ENCODE data around the gene ASCC1. TPM values are rescaled to one million over a fixed set of nuclear protein-coding genes. Genes with fewer than 3 reads are reported as not detected.

ASCC1 gene
- total and polyA plus RNA-seq, 2 experiments from 2014 or later, result 13.7 to 37.2 TPM

GRCh38 chr10:72105710-72106109, 110.4 kb downstream of the ASCC1 start:
- Histone ChIP-seq H3F3A (replicated peaks; ENCODE audit: low read depth) (no peaks in the 10 kb centered on the region), H3K4me2 (no peak overlapping the region), H3K9me2 (ENCODE audit: insufficient read depth) (no peaks in the 10 kb centered on the region), H4K20me1 (replicated peaks; ENCODE audit: insufficient read depth) (no peaks in the 10 kb centered on the region), H3K36me3 (ENCODE audit: insufficient read depth) (no peaks in the 10 kb centered on the region), H2AFZ (no peak overlapping the region), H3K79me2 (replicated peaks; ENCODE audit: insufficient read depth) (no peaks in the 10 kb centered on the region), H3K27me3 (ENCODE audit: insufficient read depth) (no peaks in the 10 kb centered on the region), H3K4me3 (no peak overlapping the region), H3K4me1 (ENCODE audit: insufficient read depth) (no peaks in the 10 kb centered on the region), H3K27ac (ENCODE audit: low read depth) (no peak overlapping the region)
- Mint-ChIP-seq H3K27ac (no peak overlapping the region), H3K4me3 (no peak overlapping the region), H3K4me1 (peaks cover 2% of the 10 kb centered on the region; the same call in 1 of the 3 replicates), H3K9me3 (no peaks in the 10 kb centered on the region), H3K27me3 (ENCODE audit: insufficient read depth, low read depth, poor library complexity) (no peaks in the 10 kb centered on the region), H3K36me3 (ENCODE audit: low read depth) (0 out of 3 replicates have a peak, but pooled peaks cover 7% of the 10 kb centered on the region)
- no peak for ATAC-seq
- TF ChIP-seq CREB1 (CRISPR knock-in tag; IDR thresholded peaks at IDR 0.05; ENCODE audit: low read depth) (no peak), ZNF114 (CRISPR knock-in tag; IDR thresholded peaks at IDR 0.05) (no peak), ZNF331 (CRISPR knock-in tag; IDR thresholded peaks at IDR 0.05; ENCODE audit: low read depth) (no peak), NANOG (IDR thresholded peaks at IDR 0.05; ENCODE audit: borderline replicate concordance) (no peak), EZH2phosphoT487 (IDR thresholded peaks at IDR 0.05; ENCODE audit: unreplicated experiment) (no peak), JUNB (IDR thresholded peaks at IDR 0.05; ENCODE audit: unreplicated experiment) (no peak), EZH2 (IDR thresholded peaks at IDR 0.05; ENCODE audit: low read depth, unreplicated experiment) (no peak), STAT1 (IDR thresholded peaks at IDR 0.05; ENCODE audit: unreplicated experiment) (no peak), CTCF (conservative IDR thresholded peaks at IDR 0.05; ENCODE audit: low read depth in 2 of 2) (no peak), POLR2AphosphoS5 (IDR thresholded peaks at IDR 0.05; ENCODE audit: low read depth) (no peak)
- TF ChIP-seq, protein P1, sequence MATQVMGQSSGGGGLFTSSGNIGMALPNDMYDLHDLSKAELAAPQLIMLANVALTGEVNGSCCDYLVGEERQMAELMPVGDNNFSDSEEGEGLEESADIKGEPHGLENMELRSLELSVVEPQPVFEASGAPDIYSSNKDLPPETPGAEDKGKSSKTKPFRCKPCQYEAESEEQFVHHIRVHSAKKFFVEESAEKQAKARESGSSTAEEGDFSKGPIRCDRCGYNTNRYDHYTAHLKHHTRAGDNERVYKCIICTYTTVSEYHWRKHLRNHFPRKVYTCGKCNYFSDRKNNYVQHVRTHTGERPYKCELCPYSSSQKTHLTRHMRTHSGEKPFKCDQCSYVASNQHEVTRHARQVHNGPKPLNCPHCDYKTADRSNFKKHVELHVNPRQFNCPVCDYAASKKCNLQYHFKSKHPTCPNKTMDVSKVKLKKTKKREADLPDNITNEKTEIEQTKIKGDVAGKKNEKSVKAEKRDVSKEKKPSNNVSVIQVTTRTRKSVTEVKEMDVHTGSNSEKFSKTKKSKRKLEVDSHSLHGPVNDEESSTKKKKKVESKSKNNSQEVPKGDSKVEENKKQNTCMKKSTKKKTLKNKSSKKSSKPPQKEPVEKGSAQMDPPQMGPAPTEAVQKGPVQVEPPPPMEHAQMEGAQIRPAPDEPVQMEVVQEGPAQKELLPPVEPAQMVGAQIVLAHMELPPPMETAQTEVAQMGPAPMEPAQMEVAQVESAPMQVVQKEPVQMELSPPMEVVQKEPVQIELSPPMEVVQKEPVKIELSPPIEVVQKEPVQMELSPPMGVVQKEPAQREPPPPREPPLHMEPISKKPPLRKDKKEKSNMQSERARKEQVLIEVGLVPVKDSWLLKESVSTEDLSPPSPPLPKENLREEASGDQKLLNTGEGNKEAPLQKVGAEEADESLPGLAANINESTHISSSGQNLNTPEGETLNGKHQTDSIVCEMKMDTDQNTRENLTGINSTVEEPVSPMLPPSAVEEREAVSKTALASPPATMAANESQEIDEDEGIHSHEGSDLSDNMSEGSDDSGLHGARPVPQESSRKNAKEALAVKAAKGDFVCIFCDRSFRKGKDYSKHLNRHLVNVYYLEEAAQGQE (IDR thresholded peaks at IDR 0.05; ENCODE audit: unreplicated experiment), result no peak
- TF ChIP-seq, protein P2, sequence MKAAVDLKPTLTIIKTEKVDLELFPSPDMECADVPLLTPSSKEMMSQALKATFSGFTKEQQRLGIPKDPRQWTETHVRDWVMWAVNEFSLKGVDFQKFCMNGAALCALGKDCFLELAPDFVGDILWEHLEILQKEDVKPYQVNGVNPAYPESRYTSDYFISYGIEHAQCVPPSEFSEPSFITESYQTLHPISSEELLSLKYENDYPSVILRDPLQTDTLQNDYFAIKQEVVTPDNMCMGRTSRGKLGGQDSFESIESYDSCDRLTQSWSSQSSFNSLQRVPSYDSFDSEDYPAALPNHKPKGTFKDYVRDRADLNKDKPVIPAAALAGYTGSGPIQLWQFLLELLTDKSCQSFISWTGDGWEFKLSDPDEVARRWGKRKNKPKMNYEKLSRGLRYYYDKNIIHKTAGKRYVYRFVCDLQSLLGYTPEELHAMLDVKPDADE (IDR thresholded peaks at IDR 0.05), result no peak
- TF ChIP-seq, protein P3, sequence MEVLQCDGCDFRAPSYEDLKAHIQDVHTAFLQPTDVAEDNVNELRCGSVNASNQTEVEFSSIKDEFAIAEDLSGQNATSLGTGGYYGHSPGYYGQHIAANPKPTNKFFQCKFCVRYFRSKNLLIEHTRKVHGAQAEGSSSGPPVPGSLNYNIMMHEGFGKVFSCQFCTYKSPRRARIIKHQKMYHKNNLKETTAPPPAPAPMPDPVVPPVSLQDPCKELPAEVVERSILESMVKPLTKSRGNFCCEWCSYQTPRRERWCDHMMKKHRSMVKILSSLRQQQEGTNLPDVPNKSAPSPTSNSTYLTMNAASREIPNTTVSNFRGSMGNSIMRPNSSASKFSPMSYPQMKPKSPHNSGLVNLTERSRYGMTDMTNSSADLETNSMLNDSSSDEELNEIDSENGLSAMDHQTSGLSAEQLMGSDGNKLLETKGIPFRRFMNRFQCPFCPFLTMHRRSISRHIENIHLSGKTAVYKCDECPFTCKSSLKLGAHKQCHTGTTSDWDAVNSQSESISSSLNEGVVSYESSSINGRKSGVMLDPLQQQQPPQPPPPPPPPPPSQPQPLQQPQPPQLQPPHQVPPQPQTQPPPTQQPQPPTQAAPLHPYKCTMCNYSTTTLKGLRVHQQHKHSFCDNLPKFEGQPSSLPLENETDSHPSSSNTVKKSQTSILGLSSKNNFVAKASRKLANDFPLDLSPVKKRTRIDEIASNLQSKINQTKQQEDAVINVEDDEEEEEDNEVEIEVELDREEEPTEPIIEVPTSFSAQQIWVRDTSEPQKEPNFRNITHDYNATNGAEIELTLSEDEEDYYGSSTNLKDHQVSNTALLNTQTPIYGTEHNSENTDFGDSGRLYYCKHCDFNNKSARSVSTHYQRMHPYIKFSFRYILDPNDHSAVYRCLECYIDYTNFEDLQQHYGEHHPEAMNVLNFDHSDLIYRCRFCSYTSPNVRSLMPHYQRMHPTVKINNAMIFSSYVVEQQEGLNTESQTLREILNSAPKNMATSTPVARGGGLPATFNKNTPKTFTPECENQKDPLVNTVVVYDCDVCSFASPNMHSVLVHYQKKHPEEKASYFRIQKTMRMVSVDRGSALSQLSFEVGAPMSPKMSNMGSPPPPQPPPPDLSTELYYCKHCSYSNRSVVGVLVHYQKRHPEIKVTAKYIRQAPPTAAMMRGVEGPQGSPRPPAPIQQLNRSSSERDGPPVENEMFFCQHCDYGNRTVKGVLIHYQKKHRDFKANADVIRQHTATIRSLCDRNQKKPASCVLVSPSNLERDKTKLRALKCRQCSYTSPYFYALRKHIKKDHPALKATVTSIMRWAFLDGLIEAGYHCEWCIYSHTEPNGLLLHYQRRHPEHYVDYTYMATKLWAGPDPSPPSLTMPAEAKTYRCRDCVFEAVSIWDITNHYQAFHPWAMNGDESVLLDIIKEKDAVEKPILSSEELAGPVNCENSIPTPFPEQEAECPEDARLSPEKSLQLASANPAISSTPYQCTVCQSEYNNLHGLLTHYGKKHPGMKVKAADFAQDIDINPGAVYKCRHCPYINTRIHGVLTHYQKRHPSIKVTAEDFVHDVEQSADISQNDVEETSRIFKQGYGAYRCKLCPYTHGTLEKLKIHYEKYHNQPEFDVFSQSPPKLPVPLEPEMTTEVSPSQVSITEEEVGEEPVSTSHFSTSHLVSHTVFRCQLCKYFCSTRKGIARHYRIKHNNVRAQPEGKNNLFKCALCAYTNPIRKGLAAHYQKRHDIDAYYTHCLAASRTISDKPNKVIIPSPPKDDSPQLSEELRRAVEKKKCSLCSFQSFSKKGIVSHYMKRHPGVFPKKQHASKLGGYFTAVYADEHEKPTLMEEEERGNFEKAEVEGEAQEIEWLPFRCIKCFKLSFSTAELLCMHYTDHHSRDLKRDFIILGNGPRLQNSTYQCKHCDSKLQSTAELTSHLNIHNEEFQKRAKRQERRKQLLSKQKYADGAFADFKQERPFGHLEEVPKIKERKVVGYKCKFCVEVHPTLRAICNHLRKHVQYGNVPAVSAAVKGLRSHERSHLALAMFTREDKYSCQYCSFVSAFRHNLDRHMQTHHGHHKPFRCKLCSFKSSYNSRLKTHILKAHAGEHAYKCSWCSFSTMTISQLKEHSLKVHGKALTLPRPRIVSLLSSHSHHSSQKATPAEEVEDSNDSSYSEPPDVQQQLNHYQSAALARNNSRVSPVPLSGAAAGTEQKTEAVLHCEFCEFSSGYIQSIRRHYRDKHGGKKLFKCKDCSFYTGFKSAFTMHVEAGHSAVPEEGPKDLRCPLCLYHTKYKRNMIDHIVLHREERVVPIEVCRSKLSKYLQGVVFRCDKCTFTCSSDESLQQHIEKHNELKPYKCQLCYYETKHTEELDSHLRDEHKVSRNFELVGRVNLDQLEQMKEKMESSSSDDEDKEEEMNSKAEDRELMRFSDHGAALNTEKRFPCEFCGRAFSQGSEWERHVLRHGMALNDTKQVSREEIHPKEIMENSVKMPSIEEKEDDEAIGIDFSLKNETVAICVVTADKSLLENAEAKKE (CRISPR knock-in tag; IDR thresholded peaks at IDR 0.05), result no peak
- DNase-seq (ENCODE audit: low spot score), result no peak

All from GM23338 (cell line).